Neural progenitor cell (in vitro differentiated cells): ENCODE measurements around the gene SPATA3.

Experiments
- EZH2 ChIP-seq: fragments of 200-600 bp; sonication (generic); IDR thresholded peaks from 2 replicates; pipeline ENCODE4 v1.6.1; 2017; ENCODE audit warnings: antibody characterized with exemption, mild to moderate bottlenecking, moderate library complexity
- TF ChIP-seq, protein P1 (sequence below): fragments of 200-600 bp; sonication (generic); IDR thresholded peaks from 2 replicates; pipeline ENCODE4 v1.5.1; 2017; ENCODE audit warnings: antibody characterized with exemption, mild to moderate bottlenecking

DNA sequence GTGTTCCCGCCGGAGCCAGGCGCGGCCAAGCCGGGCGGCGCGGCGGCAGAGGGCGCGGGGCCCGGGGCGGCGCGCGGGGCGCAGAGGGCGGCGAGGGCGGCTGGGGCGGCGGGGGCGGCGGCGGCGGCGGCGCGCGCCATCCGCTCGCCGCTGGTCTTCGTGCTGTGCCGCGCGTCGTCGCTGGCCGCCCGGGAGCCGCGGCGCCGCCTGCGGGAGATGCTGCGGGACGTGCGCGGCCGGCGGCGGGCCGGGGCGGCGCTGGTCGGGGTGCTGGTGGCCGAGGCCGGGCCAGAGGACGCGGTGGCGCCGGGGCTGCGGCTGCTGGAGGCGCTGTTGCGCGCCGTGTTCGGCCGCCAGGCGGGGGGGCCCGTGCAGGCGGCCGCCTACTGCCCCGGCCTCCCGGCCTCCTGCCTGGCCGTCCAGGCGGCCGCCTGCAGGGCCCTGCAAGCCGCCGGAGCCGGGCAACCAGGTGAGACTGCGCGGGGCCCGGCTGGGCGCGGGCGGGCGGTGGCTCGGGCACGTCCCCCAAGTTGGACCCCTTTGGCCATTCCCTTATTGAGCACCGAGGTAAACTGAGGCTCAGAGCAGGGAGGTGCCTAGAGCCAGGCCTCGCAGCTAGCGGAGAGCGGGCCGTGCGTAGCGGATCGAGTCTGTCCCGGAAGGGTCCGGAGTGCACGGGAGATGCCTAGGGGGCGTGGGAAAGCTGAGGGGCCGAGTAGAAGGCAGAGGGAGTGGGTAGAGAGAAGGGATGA lies 42.0 kb downstream of the SPATA3 start:
- TF ChIP-seq, protein P1, sequence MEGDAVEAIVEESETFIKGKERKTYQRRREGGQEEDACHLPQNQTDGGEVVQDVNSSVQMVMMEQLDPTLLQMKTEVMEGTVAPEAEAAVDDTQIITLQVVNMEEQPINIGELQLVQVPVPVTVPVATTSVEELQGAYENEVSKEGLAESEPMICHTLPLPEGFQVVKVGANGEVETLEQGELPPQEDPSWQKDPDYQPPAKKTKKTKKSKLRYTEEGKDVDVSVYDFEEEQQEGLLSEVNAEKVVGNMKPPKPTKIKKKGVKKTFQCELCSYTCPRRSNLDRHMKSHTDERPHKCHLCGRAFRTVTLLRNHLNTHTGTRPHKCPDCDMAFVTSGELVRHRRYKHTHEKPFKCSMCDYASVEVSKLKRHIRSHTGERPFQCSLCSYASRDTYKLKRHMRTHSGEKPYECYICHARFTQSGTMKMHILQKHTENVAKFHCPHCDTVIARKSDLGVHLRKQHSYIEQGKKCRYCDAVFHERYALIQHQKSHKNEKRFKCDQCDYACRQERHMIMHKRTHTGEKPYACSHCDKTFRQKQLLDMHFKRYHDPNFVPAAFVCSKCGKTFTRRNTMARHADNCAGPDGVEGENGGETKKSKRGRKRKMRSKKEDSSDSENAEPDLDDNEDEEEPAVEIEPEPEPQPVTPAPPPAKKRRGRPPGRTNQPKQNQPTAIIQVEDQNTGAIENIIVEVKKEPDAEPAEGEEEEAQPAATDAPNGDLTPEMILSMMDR: peak; percentile 12
- peak; percentile 72 for TF ChIP-seq EZH2
